KOPT-K1 (cell line): ENCODE results near the gene RGS17.

Source experiments
- H3K27ac ChIP-seq: fragments of 200-600 bp; sonication (generic); 2 replicates; pipeline ENCODE4 v1.5.1; 2016; ENCODE audit warnings: antibody characterized with exemption, mild to moderate bottlenecking, low read depth, low read length; ENCODE audit not compliant: poor library complexity, severe bottlenecking
- H3K36me3 ChIP-seq: fragments of 200-600 bp; sonication (generic); 2 replicates; pipeline ENCODE4 v1.5.1; 2017; ENCODE audit warnings: antibody characterized with exemption, mild to moderate bottlenecking, low read length, moderate library complexity; ENCODE audit not compliant: insufficient read depth
- H3K9me3 ChIP-seq: fragments of 200-600 bp; sonication (generic); 2 replicates; pipeline ENCODE4 v1.5.1; 2017; ENCODE audit warnings: antibody characterized with exemption, low read length, mild to moderate bottlenecking; ENCODE audit not compliant: insufficient read depth, poor library complexity, severe bottlenecking

The RGS17 gene

GRCh38 chr6:153044295-153044694 is 86.8 kb downstream of the RGS17 start:
- Histone ChIP-seq H3K9me3 (no peaks in the 10 kb centered on the region), H3K27ac (no peak overlapping the region), H3K36me3 (no peaks in the 10 kb centered on the region)

- Histone ChIP-seq H3K27ac (no peak overlapping the region), H3K36me3 (no peaks in the 10 kb centered on the region), H3K9me3 (no peaks in the 10 kb centered on the region)
Observed at GRCh38 chr6:153043719-153044118, 87.4 kb downstream of the RGS17 start.

- H3K27ac ChIP-seq = no peak overlapping the region
- H3K36me3 ChIP-seq = no peaks in the 10 kb centered on the region
- H3K9me3 ChIP-seq = no peaks in the 10 kb centered on the region
Observed at GRCh38 chr6:153038378-153039057, 92.6 kb downstream of the RGS17 start.

DNA sequence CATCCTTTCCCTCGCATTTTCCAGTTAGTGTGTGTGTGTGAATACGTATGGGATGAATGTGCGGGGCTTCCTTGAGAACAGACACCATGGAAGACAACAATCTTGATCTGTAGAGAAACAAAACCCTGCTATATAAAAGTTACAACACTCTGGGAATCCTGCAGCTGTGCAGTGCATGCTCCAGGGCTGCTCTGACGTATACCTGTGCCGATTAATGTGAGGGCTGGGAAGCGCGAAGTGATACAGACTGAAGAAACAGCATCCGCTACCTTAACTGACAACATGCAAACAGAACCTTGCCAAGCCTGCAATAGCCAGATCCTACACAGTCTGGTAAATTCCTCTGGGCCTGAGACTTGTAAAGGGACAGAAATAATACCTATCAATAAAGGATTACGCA is 96.9 kb downstream of the RGS17 start:
- H3K27ac ChIP-seq = no peak overlapping the region
- H3K36me3 ChIP-seq = no peaks in the 10 kb centered on the region
- H3K9me3 ChIP-seq = no peaks in the 10 kb centered on the region

- H3K36me3 ChIP-seq = no peaks in the 10 kb centered on the region
- no peaks in the 10 kb centered on the region for H3K9me3 ChIP-seq
- no peak overlapping the region for H3K27ac ChIP-seq
Observed at GRCh38 chr6:153032255-153032882, 98.7 kb downstream of the RGS17 start.

DNA sequence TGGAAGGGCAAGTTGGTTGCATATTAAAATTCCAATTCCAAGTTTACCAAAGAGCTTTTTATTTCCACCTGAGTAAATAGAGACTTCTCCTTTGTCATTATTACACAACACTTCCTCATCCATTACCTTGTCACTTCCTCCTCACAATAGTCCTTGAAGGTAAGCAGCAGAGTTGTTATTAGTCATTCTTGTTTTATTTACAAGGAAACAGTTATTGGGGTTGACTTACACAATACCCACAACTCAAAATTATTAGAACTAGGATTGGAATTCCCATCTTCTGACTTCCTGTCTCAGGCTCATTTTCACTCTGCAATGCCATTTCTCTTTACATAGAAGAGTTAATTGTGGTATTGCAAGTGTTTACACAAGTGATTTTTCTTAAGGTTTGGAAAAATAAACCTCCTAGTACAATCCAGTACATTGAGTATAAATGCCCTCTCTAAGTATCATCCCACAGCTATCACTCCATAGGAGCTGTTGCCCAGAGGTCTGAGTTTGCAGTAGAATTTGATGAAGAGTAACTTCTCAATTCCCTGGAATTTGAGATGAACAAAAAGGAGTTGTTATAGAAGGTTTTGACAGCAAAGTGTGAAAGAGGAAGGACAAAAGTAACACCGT is 99.6 kb downstream of the RGS17 start:
- Histone ChIP-seq H3K36me3 (no peaks in the 10 kb centered on the region), H3K27ac (no peak overlapping the region), H3K9me3 (no peaks in the 10 kb centered on the region)

- H3K9me3 ChIP-seq = no peaks in the 10 kb centered on the region
- H3K36me3 ChIP-seq = no peaks in the 10 kb centered on the region
- no peak overlapping the region for H3K27ac ChIP-seq
Observed at GRCh38 chr6:153028963-153029362, 102.1 kb downstream of the RGS17 start.

- H3K9me3 ChIP-seq = no peaks in the 10 kb centered on the region
- no peak overlapping the region for H3K27ac ChIP-seq
- no peaks in the 10 kb centered on the region for H3K36me3 ChIP-seq
Observed at GRCh38 chr6:153028286-153028685, 102.8 kb downstream of the RGS17 start.

- H3K36me3 ChIP-seq = no peaks in the 10 kb centered on the region
- H3K9me3 ChIP-seq = no peaks in the 10 kb centered on the region
Observed at GRCh38 chr6:153027480-153027879, 103.6 kb downstream of the RGS17 start.

GRCh38 chr6:153024709-153025017 is 106.4 kb downstream of the RGS17 start:
- H3K9me3 ChIP-seq = no peaks in the 10 kb centered on the region
- no peak overlapping the region for H3K27ac ChIP-seq
- no peaks in the 10 kb centered on the region for H3K36me3 ChIP-seq

More at GRCh38 chr6:153027480-153027879, 103.6 kb downstream of the RGS17 start:
- no peak overlapping the region for H3K27ac ChIP-seq

DNA sequence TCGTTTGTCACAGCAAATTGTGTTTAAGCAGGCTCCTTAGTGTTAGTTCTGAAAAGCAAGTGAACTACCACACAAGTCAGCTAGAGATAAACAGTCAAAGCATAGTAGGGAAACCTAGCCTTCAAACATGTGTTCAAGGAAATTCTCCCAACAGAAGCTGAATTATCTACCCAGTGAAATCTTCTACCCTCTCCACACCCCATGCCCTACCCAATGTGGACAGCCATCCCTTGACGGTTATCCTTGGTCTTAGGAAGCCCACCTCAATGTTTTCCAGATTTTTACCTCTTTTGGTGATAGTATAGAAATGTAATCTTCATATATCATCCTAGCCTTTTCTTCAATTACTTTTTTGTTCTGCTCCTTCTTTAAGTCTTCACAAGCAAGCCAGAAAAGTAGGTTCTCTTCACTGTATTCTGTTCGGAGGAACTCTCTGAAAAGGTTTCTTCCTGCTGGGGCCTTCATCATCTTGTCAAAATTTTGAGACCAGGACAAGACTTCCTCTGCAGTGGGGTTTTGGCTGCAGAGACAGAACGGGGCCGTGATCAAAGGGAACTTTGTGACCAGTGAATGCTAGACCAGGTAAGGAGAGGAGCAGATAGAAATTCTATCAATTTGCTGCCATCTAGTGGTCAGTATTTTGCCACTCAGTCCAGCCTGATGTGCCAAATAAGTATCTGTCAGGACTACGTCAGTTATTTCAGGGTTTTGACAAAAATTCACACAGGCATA is 106.9 kb downstream of the RGS17 start:
- Histone ChIP-seq H3K9me3 (no peaks in the 10 kb centered on the region), H3K27ac (no peak overlapping the region), H3K36me3 (no peaks in the 10 kb centered on the region)

DNA sequence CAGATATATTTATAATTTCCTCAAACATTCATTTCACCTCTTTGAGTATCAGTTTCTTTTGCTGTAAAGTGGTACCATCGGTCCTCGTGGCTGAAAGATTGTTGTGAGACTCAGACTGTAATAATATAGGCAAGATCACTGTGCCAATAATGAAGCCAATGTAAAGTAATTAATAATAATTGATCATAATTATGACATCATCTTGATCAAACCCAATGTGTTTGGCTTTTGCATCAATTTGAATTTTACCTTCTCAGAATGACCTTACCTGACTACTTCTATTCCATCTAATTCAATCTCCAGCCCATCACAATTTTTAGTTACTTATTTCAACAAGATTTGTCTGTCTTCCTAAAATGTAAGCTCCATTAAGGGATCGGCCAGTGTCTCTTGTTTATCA is 112.7 kb downstream of the RGS17 start:
- no peaks in the 10 kb centered on the region for H3K36me3 ChIP-seq
- no peak overlapping the region for H3K27ac ChIP-seq
- no peaks in the 10 kb centered on the region for H3K9me3 ChIP-seq

GRCh38 chr6:153016846-153017245 is 114.2 kb downstream of the RGS17 start:
- Histone ChIP-seq H3K27ac (no peak overlapping the region), H3K36me3 (no peaks in the 10 kb centered on the region), H3K9me3 (no peaks in the 10 kb centered on the region)

- H3K27ac ChIP-seq = no peak overlapping the region
- no peaks in the 10 kb centered on the region for H3K9me3 ChIP-seq
- no peaks in the 10 kb centered on the region for H3K36me3 ChIP-seq
Observed at GRCh38 chr6:153015094-153015640, 115.9 kb downstream of the RGS17 start.

DNA sequence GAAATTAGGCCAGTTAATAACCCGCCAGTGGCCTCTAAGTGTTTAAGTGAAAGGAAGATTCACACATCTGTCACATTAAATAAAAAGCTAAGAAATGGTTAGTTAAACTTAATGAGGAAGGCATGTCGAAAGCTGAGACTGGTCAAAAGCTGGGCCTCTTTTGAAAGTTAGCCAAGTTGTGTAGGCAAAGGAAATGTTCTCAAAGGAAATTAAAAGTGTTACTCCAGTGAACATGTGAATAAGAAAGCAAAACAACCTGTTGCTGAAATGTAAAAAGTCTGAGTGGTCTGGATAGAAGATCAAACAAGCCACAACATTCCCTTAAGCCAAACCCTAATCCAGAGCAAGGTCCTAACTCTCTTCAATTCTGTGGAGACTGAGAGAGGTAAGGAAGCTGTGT is 117.6 kb downstream of the RGS17 start:
- Histone ChIP-seq H3K36me3 (no peaks in the 10 kb centered on the region), H3K9me3 (no peaks in the 10 kb centered on the region), H3K27ac (no peak overlapping the region)
